ENCODE measurements around the gene LY9.

Gene LY9

DNA sequence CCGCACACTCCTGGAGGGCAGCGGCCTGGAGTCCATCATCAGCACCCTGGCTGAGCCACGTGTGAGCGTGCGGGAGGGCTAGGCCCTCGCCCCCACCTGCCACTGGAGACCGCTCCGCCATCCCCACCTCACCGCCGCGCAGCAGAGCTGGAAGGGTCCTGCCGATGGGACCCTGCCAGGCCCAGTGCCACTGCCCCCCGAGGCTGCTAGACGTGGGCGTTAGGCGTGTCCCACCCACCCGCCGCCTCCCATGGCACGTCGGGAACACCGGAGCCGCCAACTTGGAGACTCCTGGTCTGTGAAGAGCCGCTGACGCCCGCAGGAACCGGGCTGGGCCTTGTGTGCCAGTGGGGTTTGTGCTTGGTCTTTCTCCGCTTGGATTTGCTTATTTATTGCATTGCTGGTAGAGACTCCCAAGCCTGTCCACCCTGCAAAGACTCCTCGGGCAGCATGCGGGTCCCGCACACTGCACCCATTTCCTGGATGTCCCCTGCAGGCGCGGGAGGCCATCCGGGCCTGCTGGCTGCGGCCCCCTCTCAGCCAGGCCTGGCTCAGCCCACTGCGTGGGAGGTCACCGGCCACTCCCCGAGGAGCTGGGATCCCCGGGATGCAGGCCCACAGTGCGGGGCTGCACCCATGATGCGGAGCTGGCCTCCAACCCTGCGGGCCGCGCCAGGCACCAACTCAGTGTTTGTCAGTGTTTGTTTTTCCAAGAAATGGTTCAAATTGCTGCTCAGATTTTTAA lies 6.0 kb downstream of the LY9 start:
- no peak for DNase-seq (ENCODE audit: low read depth)

DNA sequence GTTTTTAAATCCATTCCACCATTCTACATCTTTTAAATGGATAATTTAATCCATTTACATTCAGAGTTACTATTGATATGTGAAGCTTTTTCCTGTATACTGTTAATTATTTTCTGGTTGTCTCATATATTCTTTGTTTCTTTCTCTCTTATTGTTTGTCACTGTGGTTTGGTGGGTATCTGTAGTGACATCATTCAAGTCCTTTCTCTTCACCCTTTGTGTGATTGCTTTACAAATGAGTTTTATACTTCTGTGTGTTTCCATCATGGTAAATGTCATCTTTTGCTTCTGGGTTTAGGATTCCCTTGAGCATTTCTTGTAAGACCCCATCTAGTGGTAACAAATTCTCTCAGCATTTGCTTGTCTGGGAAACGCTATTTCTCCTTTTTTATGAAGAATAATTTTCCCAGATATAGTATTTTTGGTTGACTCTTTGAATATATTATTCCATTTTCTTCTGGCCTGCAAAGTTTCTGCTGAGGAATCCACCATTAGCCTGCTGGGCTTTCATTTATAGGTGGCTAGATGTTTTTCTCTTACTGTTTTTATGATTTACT lies 10.2 kb downstream of the LY9 start:
- no peak for DNase-seq (ENCODE audit: low read depth)

DNA sequence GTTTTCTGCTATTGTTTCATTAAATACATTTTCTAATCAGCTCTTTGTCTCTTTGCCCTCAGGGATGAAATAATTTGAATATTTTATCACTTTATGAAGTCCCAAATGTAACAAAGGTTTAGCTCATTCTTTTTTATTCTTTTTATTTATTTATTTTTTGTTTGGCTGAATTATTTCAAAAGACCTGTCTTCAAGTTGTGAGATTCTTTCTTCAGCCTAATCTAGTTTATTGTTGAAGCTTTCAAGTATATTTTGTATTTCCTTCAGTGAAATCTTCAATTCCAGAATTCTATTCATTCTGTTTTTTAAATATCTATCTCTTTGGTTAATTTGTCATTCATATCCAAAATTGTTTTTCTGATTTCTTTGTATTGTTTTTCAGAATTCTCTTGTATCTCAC lies 10.8 kb downstream of the LY9 start:
- no peak for DNase-seq (ENCODE audit: low read depth)

GRCh38 chr1:160807247-160807646 lies 11.3 kb downstream of the LY9 start:
- no peak for DNase-seq (ENCODE audit: low read depth)

DNA sequence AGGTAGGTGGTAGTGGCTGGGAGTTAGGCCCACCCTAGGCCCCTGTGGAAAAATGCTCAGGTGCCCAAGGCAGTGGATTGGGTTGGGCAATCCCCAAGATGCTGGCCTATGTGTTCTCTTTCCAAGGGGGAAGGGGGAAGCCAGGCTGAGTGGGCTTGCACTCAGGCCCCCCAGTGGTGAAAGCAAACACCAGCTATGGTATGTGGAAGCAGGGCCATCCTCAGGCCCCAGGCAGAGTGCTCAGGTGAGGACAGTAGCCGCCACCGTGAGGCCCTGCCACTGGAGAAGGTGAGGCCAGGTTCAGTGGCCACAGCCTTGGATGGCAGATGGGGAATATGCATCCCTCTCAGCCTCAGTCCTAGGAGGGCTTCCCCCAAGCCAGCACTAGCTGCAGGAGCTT lies 11.8 kb downstream of the LY9 start:
- no peak for DNase-seq (ENCODE audit: low read depth)

DNA sequence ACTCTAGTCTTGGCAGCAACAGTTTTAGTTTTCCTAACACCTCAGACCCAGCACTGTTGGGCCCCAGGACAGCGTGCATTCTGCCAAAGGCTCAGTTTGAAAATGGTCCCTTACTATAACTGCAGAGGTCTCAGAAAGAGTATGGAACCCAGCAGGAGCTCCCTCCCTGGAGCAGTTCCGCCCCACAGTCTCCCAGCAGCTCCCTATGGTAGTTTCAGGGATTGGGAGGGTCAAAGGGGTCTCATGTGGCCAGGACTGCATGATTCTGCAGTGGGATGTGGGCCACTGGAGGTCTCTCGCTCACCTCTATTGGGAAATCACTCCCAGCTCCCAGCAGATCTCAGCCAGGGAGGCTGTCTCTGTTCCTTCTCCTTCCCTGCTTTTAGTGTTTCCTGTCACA lies 12.3 kb downstream of the LY9 start:
- no peak for DNase-seq (ENCODE audit: low read depth)

DNA sequence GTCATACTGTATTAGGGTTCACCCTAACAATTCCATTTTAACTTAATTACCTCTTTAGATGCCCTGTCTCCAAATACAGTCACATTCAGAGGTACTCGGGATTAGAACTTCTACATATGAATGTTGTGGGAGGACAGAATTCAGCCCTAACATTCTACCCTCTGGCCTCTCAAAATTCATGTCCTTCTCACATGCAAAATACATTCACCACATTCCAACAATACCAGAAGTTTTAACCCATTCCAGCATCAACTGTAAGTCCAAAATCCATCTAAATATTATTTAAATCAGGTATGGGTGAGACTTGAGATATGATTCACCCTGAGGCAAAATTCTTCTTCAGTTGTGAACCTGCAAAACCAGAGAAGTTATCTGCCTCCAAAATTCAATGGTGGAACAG lies 14.5 kb downstream of the LY9 start:
- DNase-seq (ENCODE audit: low read depth), result no peak

DNA sequence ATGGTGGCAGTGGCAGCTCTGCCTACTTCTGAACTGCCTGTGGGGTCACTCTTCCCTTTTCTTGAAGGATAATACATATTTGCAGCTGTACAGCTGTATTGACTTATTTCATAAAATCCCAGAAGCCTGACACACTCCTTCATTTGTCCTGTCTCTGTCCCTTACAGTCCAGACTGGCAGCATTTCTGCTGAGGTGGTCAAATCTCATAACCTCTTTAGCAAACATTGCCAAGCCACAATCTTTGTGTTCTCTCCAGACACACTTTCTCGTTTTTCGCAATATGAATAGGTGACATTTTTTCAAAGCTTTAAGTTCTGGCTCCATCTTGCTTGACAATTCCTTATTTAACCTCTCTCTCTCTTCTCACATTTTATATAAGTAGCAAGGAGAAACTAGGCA lies 15.2 kb downstream of the LY9 start:
- no peak for DNase-seq (ENCODE audit: low read depth)

- no peak for DNase-seq (ENCODE audit: low read depth)
Observed at GRCh38 chr1:160813215-160813614, 17.2 kb downstream of the LY9 start.

GRCh38 chr1:160814316-160814715 lies 18.3 kb downstream of the LY9 start:
- no peak for DNase-seq (ENCODE audit: low read depth)

DNA sequence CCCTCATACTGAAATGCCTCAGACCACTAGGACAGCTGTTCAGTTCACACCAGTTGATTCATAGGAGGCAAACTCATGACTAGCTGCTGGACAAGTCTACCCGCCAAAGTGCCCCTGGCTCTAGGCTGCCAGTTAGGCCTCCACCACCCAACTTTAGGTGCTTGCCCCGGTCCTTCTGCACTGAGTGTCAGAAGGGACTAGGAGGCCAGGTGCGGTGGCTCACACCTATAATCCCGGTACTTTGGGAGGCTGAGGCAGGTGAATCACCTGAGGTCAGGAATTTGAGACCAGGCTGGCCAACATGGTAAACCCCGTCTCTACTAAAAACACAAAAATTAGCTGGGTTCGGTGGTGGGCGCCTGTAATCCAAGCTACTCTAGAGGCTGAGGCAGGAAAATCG lies 18.9 kb downstream of the LY9 start:
- DNase-seq (ENCODE audit: low read depth), result no peak

DNA sequence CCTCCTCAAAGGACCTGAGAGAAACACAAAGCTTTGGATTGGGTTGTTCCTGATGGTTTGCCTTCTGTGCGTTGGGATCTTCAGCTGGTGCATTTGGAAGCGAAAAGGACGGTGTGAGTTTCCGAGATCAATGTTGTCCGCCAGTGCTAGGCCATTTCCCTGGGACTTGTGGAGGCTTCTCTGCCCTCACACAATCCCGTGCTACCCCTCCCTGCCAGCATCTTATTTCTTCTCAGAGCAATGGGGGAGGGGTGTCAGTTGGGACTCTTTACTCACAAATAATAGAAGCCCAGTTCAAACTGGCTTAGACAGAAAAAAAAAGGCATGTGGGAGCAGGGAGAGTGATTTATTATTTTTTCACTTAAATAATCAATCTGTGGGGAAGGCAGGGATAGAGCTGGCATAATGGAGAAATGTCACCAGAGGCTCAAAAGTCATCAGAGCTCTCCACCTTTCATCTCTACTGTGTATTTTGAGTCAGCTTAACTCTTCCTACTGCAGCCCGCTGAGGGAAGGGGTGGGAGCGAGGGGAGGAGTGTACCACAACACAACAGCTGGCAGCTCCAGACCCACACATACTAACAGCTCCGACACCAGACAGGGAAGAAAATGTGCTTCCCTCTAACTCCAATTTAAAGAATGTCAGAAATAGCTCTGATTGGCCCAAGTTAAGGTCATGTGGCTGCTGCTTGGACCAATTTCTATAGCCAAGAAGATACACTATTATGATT lies 22.4 kb downstream of the LY9 start:
- no peak for DNase-seq (ENCODE audit: low read depth)

- no peak for DNase-seq (ENCODE audit: low read depth)
Observed at GRCh38 chr1:160819186-160819585, 23.2 kb downstream of the LY9 start.

- DNase-seq (ENCODE audit: low read depth), result no peak
Observed at GRCh38 chr1:160821627-160822026, 25.7 kb downstream of the LY9 start.

DNA sequence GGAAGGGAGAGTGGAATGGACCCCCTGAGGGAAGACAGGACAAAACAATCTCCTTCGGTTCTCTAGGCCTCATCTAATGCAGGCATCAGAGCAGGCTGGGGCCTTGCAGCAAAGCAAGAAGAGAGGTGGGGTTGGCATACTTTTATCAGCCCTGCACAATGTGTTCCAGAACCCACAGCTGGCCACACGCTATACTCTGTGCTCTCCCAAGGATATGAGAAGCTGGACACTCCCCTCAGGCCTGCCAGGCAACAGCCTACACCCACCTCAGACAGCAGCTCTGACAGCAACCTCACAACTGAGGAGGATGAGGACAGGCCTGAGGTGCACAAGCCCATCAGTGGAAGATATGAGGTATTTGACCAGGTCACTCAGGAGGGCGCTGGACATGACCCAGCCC lies 27.3 kb downstream of the LY9 start:
- no peak for DNase-seq (ENCODE audit: low read depth)

DNA sequence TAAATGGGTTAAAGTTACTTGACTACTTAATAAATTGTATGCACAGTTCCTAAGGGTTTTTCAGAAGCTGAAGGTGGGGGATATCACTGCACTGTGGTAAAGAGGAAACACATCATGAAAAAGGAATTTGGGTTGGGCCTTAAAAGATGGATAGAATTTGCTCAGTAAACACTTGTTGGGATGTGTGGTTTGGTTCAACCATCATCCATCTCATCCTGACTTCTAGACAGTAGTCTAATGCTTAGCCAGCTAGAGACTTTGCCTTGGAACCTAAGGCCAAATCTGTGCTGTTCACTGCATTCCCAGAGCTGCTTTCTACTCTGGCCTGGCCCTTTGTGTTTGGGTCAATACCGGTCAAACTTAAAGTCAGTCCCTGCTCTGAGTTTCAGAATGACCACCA lies 30.6 kb downstream of the LY9 start:
- DNase-seq (ENCODE audit: low read depth), result peak; percentile 9

DNA sequence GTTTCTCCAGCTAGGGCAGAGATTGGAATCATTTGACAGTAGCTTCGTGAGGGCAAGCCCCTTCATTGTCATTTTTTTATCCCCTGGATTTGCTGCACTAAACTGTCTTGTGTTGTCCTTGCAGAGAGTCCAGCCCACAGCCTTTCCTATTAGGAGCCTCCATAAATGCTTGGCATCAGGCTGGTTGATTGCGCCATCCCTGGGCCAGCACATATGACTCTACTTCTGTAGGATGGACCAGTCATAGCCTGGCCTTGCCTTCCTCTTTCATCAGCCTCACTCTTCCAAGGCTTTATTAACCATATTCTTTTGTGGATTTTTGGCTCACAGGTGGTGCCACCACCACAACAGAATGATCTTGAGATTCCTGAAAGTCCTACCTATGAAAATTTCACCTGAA lies 31.4 kb downstream of the LY9 start:
- no peak for DNase-seq (ENCODE audit: low read depth)

GRCh38 chr1:160829766-160830165 lies 33.8 kb downstream of the LY9 start:
- DNase-seq (ENCODE audit: low read depth), result no peak

DNA sequence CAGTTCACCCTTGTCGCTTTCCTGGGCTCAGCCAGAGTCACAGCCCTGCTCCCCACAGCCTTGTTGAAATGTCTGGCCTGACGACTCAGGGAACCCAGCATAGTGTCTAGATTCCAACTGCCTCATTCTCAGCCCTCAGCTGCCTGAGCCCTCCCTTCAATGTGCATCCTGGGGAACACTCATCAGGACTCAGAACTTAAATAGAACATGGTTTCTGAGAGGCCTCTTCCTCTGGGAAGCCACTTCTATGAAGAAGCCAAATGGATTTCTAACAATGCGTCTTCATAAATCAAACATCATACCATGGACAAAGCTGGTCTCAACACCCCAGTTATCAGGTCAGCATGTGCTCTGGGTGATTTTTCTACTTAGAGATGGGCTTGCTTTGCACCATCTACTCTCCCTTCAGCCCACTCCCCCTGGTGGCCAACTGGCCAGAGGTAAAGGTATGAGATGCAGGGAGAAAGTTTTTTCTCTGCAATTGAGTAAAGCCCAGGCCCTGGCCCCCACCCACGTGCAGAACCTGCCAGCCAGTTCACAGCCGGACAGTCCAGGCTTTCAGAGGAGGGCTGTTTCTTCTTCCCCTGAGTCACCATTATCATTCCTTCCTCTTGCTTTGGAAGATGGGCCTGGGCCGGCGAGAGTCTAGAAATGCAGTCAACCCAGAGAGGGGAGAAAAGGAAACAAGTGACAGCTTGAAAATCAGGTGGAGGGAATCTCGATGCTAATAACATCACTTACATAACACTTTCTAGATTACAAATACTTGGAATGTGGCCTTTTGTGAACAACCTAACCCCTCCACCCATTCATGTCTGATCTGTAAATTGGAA lies 34.6 kb downstream of the LY9 start:
- no peak for DNase-seq (ENCODE audit: low read depth)

- no peak for DNase-seq (ENCODE audit: low read depth)
Observed at GRCh38 chr1:160834945-160835565, 39.1 kb downstream of the LY9 start.

DNA sequence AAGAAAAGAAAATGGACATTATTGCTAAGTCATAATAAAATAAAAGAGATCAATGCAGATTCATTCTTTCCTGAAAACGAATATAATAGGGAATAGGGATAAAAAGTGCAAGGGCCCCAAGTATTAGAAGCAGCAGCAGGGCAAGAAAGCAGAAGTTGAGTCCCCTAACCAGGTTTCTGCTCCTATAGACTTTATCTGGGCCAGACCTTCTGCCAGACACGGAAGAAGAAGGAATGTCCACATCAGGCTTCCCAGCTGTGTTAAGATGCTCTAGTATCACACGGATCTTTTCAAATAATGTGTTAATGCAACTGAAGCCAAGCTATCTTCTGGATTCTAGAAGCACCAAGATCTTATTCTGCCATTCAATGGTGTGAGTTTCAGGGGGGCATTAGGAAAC lies 39.8 kb downstream of the LY9 start:
- DNase-seq (ENCODE audit: low read depth), result no peak

- DNase-seq (ENCODE audit: low read depth), result no peak
Observed at GRCh38 chr1:160836561-160836960, 40.6 kb downstream of the LY9 start.

Measured in HS-5 (cell line).